PFSK-1 (cell line): Measurements from ENCODE around the gene BRINP3.

Source experiments
- FOXP2 ChIP-seq: optimal IDR thresholded peaks from 2 replicates; pipeline ENCODE3; 2011; ENCODE audit warnings: borderline replicate concordance, control low read depth, inconsistent platforms; ENCODE audit not compliant: insufficient read depth; ENCODE audit errors: extremely low read length, extremely low read depth
- POLR2AphosphoS5 ChIP-seq: IDR thresholded peaks from 2 replicates; pipeline ENCODE4 v1.6.1; 2012; ENCODE audit warnings: low read depth, mild to moderate bottlenecking, control low read depth, low read length, moderate library complexity
- REST ChIP-seq, 2 experiments: IDR thresholded peaks; 2 replicates each; pipeline versions ENCODE4 v1.6.1 to v1.8.0; 2011 to 2012; ENCODE audit warnings: low read depth in 2 of 2, low read length in 2 of 2, control low read depth in 1 of 2, inconsistent platforms in 1 of 2, mild to moderate bottlenecking in 1 of 2, moderate library complexity in 1 of 2; ENCODE audit not compliant: insufficient read depth in 1 of 2
- SIN3A ChIP-seq: IDR thresholded peaks from 2 replicates; pipeline ENCODE4 v1.6.1; 2012; ENCODE audit warnings: mild to moderate bottlenecking, low read length, moderate library complexity, borderline replicate concordance; ENCODE audit not compliant: insufficient read depth
- TAF1 ChIP-seq: IDR thresholded peaks from 2 replicates; pipeline ENCODE4 v1.6.1; 2012; ENCODE audit warnings: low read length, control low read depth, borderline replicate concordance; ENCODE audit not compliant: insufficient read depth

The BRINP3 gene

GRCh38 chr1:190491404-190491803 is 13.7 kb upstream of the BRINP3 start:
- no peak for TF ChIP-seq TAF1
- no peak for TF ChIP-seq POLR2AphosphoS5
- TF ChIP-seq REST (IDR thresholded peaks at IDR 0.05; ENCODE audit: insufficient read depth in 1 of 2, low read depth in 2 of 2, low read length in 2 of 2): no peak

DNA sequence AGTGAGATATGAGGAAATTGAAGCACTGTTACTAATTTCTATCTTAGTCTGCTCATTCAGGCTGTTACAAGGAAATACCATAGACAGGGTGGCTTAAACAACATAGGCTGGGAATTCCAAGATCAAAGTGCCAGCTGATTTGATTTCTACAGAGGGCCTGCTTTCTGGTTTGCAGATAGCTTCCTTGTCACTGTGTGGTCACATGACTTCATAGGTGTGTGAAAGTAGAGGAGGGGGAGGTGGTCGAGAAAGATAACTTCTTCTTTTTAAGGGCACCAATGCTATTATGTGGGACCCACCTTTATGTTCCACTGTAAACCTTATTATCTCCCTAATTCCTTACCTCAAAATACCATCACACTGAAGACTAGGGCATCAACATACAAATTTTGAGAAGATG is 6.4 kb upstream of the BRINP3 start:
- TF ChIP-seq TAF1 (no peak), FOXP2 (no peak), SIN3A (no peak)

GRCh38 chr1:190480231-190480630 is 2.6 kb upstream of the BRINP3 start:
- no peak for TF ChIP-seq POLR2AphosphoS5
- no peak for TF ChIP-seq SIN3A
- no peak for TF ChIP-seq TAF1
- TF ChIP-seq FOXP2: no peak

DNA sequence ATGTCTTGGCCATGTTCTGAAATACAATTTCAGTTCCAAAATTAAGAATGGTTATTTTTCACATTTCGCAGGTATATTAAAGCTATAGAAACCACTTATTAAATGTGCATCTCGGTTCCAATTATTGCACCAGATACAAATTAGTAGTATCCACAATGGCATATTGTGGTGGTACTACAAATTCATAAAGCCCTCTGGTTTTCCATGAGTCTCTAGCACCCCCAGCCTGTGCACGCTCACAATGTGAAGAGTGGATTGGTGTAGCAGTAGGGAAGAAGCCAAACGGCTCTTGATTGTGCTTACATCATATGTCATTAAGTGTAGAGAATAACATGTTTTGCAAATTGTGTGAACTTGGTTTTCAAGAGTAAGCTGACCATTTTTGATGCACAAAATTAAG is 1.9 kb upstream of the BRINP3 start:
- TF ChIP-seq REST (IDR thresholded peaks at IDR 0.05; ENCODE audit: insufficient read depth in 1 of 2, low read depth in 2 of 2, low read length in 2 of 2): no peak
- TF ChIP-seq TAF1: no peak
- no peak for TF ChIP-seq POLR2AphosphoS5

- TF ChIP-seq TAF1 (no peak), FOXP2 (no peak)
These were observed 1.4 kb upstream of the BRINP3 start for GRCh38 chr1:190479050-190479397.

- TF ChIP-seq TAF1 (no peak), SIN3A (no peak), FOXP2 (no peak), REST (IDR thresholded peaks at IDR 0.05; ENCODE audit: insufficient read depth in 1 of 2, low read depth in 2 of 2, low read length in 2 of 2) (no peak), POLR2AphosphoS5 (no peak)
These were observed 735 bp upstream of the BRINP3 start for GRCh38 chr1:190478149-190479049.

GRCh38 chr1:190476806-190477205 is 858 bp downstream of the BRINP3 start:
- no peak for TF ChIP-seq POLR2AphosphoS5
- no peak for TF ChIP-seq SIN3A
- TF ChIP-seq REST (IDR thresholded peaks at IDR 0.05; ENCODE audit: insufficient read depth in 1 of 2, low read depth in 2 of 2, low read length in 2 of 2): no peak
- TF ChIP-seq FOXP2: no peak
- TF ChIP-seq TAF1: no peak
